IMR-90 (cell line): ENCODE measurements around the gene ZNF506. TPM values are rescaled to one million over a fixed set of nuclear protein-coding genes. Genes with fewer than 3 reads are reported as not detected.
"Not testable (repeated sequence)": the region's sequence is repeated elsewhere in the genome, so short reads cannot be mapped to it uniquely, and the experiment has no call there.

Source experiments
- ATAC-seq: fragments of 200-7000 bp; cut with Tn5 transposase; 2 replicates; pipeline ENCODE4 v1.9.1; 2020; ENCODE audit warnings: low read depth, mild to moderate bottlenecking, moderate library complexity
- BruUV-seq: library from RNA; stranded (reverse); fragments of 400-500 nt; replicated peaks from 2 replicates; lab custom pipeline; 2021; lab: Mats Ljungman, UMichigan
- CTCF ChIA-PET: fragments of 300-600 bp; formaldehyde crosslinking; extraction: SDS; loops from one replicate; lab custom pipeline; 2021; ENCODE audit warnings: antibody characterized with exemption; lab: Yijun Ruan, JAX
- POLR2A ChIA-PET: fragments of 300-600 bp; sonication (Branson Sonifier 250); formaldehyde crosslinking; loops from one replicate; lab custom pipeline; 2022; ENCODE audit warnings: antibody characterized with exemption; ENCODE audit not compliant: unreplicated experiment; lab: Charles Lee
- DNase-seq: peaks from one replicate; pipeline ENCODE4 v3.0.0; 2013
- H2AFZ ChIP-seq: replicated peaks from 2 replicates; pipeline ENCODE3; 2013; ENCODE audit warnings: low read length, mild to moderate bottlenecking; ENCODE audit not compliant: poor library complexity
- H2AK5ac ChIP-seq: 2 replicates; pipeline ENCODE4 v1.6.1; 2013; ENCODE audit warnings: low read depth, low read length, inconsistent platforms
- H2AK9ac ChIP-seq: replicated peaks from 2 replicates; pipeline ENCODE3; 2013; ENCODE audit warnings: mild to moderate bottlenecking, low read depth, low read length, moderate library complexity; ENCODE audit not compliant: poor library complexity
- H2BK120ac ChIP-seq: 2 replicates; pipeline ENCODE4 v1.6.1; 2013; ENCODE audit warnings: low read depth, low read length, inconsistent platforms
- H2BK15ac ChIP-seq: 3 replicates; pipeline ENCODE4 v1.6.1; 2013; ENCODE audit warnings: low read depth, low read length, inconsistent platforms
- H2BK20ac ChIP-seq: 2 replicates; pipeline ENCODE4 v1.6.1; 2013; ENCODE audit warnings: low read depth, mild to moderate bottlenecking, inconsistent platforms, low read length, moderate library complexity
- H2BK5ac ChIP-seq: 2 replicates; pipeline ENCODE4 v1.6.1; 2013; ENCODE audit warnings: mild to moderate bottlenecking, low read depth, low read length, inconsistent platforms; ENCODE audit not compliant: poor library complexity, severe bottlenecking
- H3K14ac ChIP-seq: replicated peaks from 2 replicates; pipeline ENCODE4 v1.6.1; 2013; ENCODE audit warnings: low read depth, low read length, inconsistent platforms
- H3K18ac ChIP-seq: 2 replicates; pipeline ENCODE4 v1.6.1; 2013; ENCODE audit warnings: low read depth, low read length, control low read depth
- H3K23ac ChIP-seq: 2 replicates; pipeline ENCODE4 v1.6.1; 2013; ENCODE audit warnings: low read depth, low read length, inconsistent platforms
- H3K27ac ChIP-seq: 2 replicates; pipeline ENCODE4 v1.5.1; 2013; ENCODE audit warnings: mild to moderate bottlenecking, control low read depth, low read length; ENCODE audit not compliant: insufficient read depth
- H3K27me3 ChIP-seq: 2 replicates; pipeline ENCODE4 v1.6.1; 2013; ENCODE audit warnings: low read length; ENCODE audit not compliant: control insufficient read depth, insufficient read depth
- H3K36me3 ChIP-seq: 2 replicates; pipeline ENCODE4 v1.6.1; 2013; ENCODE audit warnings: low read length, mixed read lengths; ENCODE audit not compliant: control insufficient read depth, insufficient read depth
- H3K4ac ChIP-seq: 2 replicates; pipeline ENCODE4 v1.6.1; 2013; ENCODE audit warnings: low read depth, low read length, inconsistent platforms
- H3K4me1 ChIP-seq: 2 replicates; pipeline ENCODE4 v1.6.1; 2013; ENCODE audit warnings: low read length, mixed read lengths; ENCODE audit not compliant: control insufficient read depth, insufficient read depth
- H3K4me2 ChIP-seq: 2 replicates; pipeline ENCODE4 v1.6.1; 2013; ENCODE audit warnings: low read depth, mild to moderate bottlenecking, control low read depth, low read length, moderate library complexity
- H3K4me3 ChIP-seq: 2 replicates; pipeline ENCODE4 v1.5.1; 2013; ENCODE audit warnings: low read depth, mild to moderate bottlenecking, control low read depth, low read length, moderate library complexity; ENCODE audit not compliant: insufficient read depth
- H3K56ac ChIP-seq: 2 replicates; pipeline ENCODE4 v1.6.1; 2013; ENCODE audit warnings: low read length, inconsistent platforms; ENCODE audit not compliant: insufficient read depth; ENCODE audit errors: extremely low read depth
- H3K79me1 ChIP-seq, 2 experiments: 2 replicates each; pipeline ENCODE4 v1.6.1; 2013; ENCODE audit warnings: low read length in 2 of 2, inconsistent platforms in 1 of 2, low read depth in 1 of 2
- H3K9ac ChIP-seq: 2 replicates; pipeline ENCODE4 v1.6.1; 2013; ENCODE audit warnings: low read depth, low read length, control low read depth
- H3K9me1 ChIP-seq: 2 replicates; pipeline ENCODE4 v1.6.1; 2013; ENCODE audit warnings: low read length, inconsistent platforms; ENCODE audit not compliant: insufficient read depth
- H3K9me3 ChIP-seq: 2 replicates; pipeline ENCODE4 v1.6.1; 2013; ENCODE audit warnings: low read length; ENCODE audit not compliant: control insufficient read depth, insufficient read depth
- H4K20me1 ChIP-seq: 2 replicates; pipeline ENCODE4 v1.6.1; 2013; ENCODE audit warnings: low read length, inconsistent platforms; ENCODE audit not compliant: insufficient read depth
- H4K5ac ChIP-seq: 2 replicates; pipeline ENCODE4 v1.6.1; 2013; ENCODE audit warnings: mild to moderate bottlenecking, low read depth, low read length, control low read depth
- H4K8ac ChIP-seq, 2 experiments: 2 replicates each; pipeline ENCODE4 v1.6.1; 2013; ENCODE audit warnings: low read depth in 2 of 2, low read length in 2 of 2, control low read depth in 1 of 2, inconsistent platforms in 1 of 2
- H4K91ac ChIP-seq: 2 replicates; pipeline ENCODE4 v1.6.1; 2013; ENCODE audit warnings: low read depth, low read length, inconsistent platforms; ENCODE audit not compliant: insufficient read depth
- WGBS, 2 experiments: methylation state at CpG; one replicate each; pipeline versions ENCODE4 v1.1.5 to v1.1.7; 2013; ENCODE audit warnings: missing lambda C conversion rate in 2 of 2; ENCODE audit not compliant: insufficient read length in 1 of 2; ENCODE audit errors: extremely low coverage in 2 of 2; 5-methylcytosine and 5-hydroxymethylcytosine counted together
- dilution Hi-C: fragments of 300-500 bp; cut with HindIII; formaldehyde crosslinking; loops from one replicate; pipeline ENCODE4 v1.14.3; 2018; ENCODE audit warnings: low sequenced_read_pairs; ENCODE audit not compliant: unreplicated experiment
- in situ Hi-C: fragments of 300-500 bp; cut with MboI; formaldehyde crosslinking; loops from 3 replicates; pipeline ENCODE4 v1.14.3; 2019; ENCODE audit warnings: low sequenced_read_pairs, inconsistent platforms, mixed read lengths
- intact Hi-C: fragments of 100-400 bp; cut with micrococcal nuclease; formaldehyde crosslinking; loops from 2 replicates; pipeline ENCODE4 v1.10.0; 2022
- polyA plus RNA-seq, 3 experiments: library from polyadenylated mRNA; depleted of rRNA; stranded (reverse); fragments of >200 nt; gene quantifications; 2 replicates each; pipeline ENCODE4 v1.2.3, GENCODE V29; 2012; ENCODE audit warnings: low replicate concordance in 1 of 3
- total RNA-seq: library from RNA; depleted of rRNA; stranded (reverse); fragments of >200 nt; gene quantifications from 2 replicates; pipeline ENCODE4 v1.2.3, GENCODE V29; 2012

Gene ZNF506
- total and polyA plus RNA-seq, 2 of the 4 experiments (the other 2 are of a cell fraction), result 2.4 to 6.1 TPM

GRCh38 chr19:19785476-19785875, 36.1 kb downstream of the ZNF506 start:
- H3K18ac ChIP-seq, H2AK9ac ChIP-seq, H2AFZ ChIP-seq, CTCF ChIA-PET, H4K20me1 ChIP-seq, intact Hi-C loops, H3K9me1 ChIP-seq, dilution Hi-C loops, ATAC-seq, H3K27me3 ChIP-seq, H3K23ac ChIP-seq, H4K91ac ChIP-seq, DNase-seq, H3K4me2 ChIP-seq, H2BK120ac ChIP-seq, in situ Hi-C loops, H3K27ac ChIP-seq, H4K5ac ChIP-seq, POLR2A ChIA-PET, H3K14ac ChIP-seq, H3K56ac ChIP-seq, H2BK5ac ChIP-seq, H2BK15ac ChIP-seq, H3K4ac ChIP-seq, H3K9ac ChIP-seq, H2BK20ac ChIP-seq, H3K4me3 ChIP-seq, H3K4me1 ChIP-seq, H3K9me3 ChIP-seq, H3K79me1 ChIP-seq, BruUV-seq, H4K8ac ChIP-seq, H2AK5ac ChIP-seq: not testable (repeated sequence)
- peaks cover 18% of the 10 kb centered on the region for H3K36me3 ChIP-seq
- 100% methylated on average over 5 of the region's 19 CpGs; no CpG with 5 or more reads in 1 of the 2 experiments for WGBS, 2 experiments
